SK-N-SH treated with all-trans-retinoic acid at 6 μM for 48 hours (cell line): ENCODE results near the gene C5orf47.

ENCODE experiments used
- ZC3H10 ChIP-seq: fragments of 250-450 bp; sonication (Bioruptor Pico); IDR thresholded peaks from 2 replicates; pipeline ENCODE4 v1.5.1; 2021; ENCODE audit warnings: mild to moderate bottlenecking, moderate library complexity
- TF ChIP-seq, protein P1 (sequence below): fragments of 250-450 bp; sonication (Bioruptor Pico); IDR thresholded peaks from 2 replicates; pipeline ENCODE4 v1.8.0; 2020; ENCODE audit warnings: mild to moderate bottlenecking, moderate library complexity, borderline replicate concordance

DNA sequence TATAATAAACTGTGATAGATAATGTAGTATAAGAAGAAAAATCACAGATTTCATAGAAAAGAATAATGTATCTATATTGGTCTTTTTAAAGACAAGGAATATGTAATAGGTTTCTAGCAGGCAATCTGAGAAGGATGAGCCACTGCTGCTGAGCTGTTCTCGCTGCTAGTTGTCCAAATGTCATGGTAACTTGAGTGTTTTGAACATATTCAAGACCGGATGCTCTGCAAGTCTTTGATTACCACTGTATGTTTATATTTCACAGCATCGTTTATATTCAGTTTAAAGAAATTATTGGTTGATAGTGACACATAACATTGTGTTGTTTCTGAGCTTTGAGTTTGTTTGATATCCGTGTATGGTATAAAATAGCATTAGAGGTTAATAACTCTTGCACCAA, 9.6 kb downstream of the C5orf47 start:
- TF ChIP-seq, protein P1, sequence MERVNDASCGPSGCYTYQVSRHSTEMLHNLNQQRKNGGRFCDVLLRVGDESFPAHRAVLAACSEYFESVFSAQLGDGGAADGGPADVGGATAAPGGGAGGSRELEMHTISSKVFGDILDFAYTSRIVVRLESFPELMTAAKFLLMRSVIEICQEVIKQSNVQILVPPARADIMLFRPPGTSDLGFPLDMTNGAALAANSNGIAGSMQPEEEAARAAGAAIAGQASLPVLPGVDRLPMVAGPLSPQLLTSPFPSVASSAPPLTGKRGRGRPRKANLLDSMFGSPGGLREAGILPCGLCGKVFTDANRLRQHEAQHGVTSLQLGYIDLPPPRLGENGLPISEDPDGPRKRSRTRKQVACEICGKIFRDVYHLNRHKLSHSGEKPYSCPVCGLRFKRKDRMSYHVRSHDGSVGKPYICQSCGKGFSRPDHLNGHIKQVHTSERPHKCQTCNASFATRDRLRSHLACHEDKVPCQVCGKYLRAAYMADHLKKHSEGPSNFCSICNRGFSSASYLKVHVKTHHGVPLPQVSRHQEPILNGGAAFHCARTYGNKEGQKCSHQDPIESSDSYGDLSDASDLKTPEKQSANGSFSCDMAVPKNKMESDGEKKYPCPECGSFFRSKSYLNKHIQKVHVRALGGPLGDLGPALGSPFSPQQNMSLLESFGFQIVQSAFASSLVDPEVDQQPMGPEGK (CRISPR knock-in tag), result no peak
- no peak for TF ChIP-seq ZC3H10 (CRISPR knock-in tag)
